GM12878 (cell line): ENCODE data around the gene MRPL28. TPM values are rescaled to one million over a fixed set of nuclear protein-coding genes. Genes with fewer than 3 reads are reported as not detected.

ENCODE experiments used
- polyA plus RNA-seq, 11 experiments: library from polyadenylated mRNA; depleted of rRNA in 4 of 11; unstranded in 6 of 11; stranded (reverse) in 5 of 11; fragments of >200 nt; fragmentation: Nextera tagmentation in 4 of 11; fragmentation: Illumina TruSeq in 1 of 11; extraction: Ambion mirVana in 4 of 11; extraction: Trizol in 1 of 11; gene quantifications; 1 replicate in 1 of 11; 2 replicates in 10 of 11; pipeline versions ENCODE4 v1.2.1 to v1.2.3, GENCODE V29; 2011 to 2016; ENCODE audit warnings: inconsistent platforms in 2 of 11, missing spikeins in 2 of 11, low read depth in 1 of 11
- total RNA-seq, 4 experiments: library from RNA; depleted of rRNA in 3 of 4; stranded (reverse); fragments of >200 nt in 3 of 4; fragmentation: Illumina TruSeq in 1 of 4; extraction: Trizol in 1 of 4; gene quantifications; 2 replicates each; pipeline versions ENCODE4 v1.2.1 to v1.2.3, GENCODE V29; 2013 to 2021
- TF ChIP-seq, protein P1 (sequence below): fragments of 150-350 bp; IDR thresholded peaks from 2 replicates; pipeline ENCODE4 v1.6.1; 2014; ENCODE audit warnings: mild to moderate bottlenecking, low read depth, low read length
- TF ChIP-seq, protein P2 (sequence below): fragments of 450-650 bp; IDR thresholded peaks from 2 replicates; pipeline ENCODE4 v1.6.1; 2018; ENCODE audit warnings: borderline replicate concordance, mild to moderate bottlenecking; ENCODE audit not compliant: partially characterized antibody
- TF ChIP-seq, protein P3 (sequence below): fragments of 450-650 bp; formaldehyde crosslinking; IDR thresholded peaks from 2 replicates; pipeline ENCODE4 v1.5.0; 2022; ENCODE audit warnings: mild to moderate bottlenecking, missing genetic modification characterization
- TF ChIP-seq, protein P4 (sequence below): IDR thresholded peaks from 2 replicates; pipeline ENCODE4 v1.6.1; 2011; ENCODE audit warnings: borderline replicate concordance, low read depth, mild to moderate bottlenecking, moderate library complexity, mixed read lengths, low read length; ENCODE audit not compliant: insufficient read depth; ENCODE audit errors: extremely low read length
- TF ChIP-seq, protein P5 (sequence below): fragments of 450-650 bp; IDR thresholded peaks from 2 replicates; pipeline ENCODE4 v1.6.1; 2016; ENCODE audit warnings: mild to moderate bottlenecking

MRPL28 gene
- total and polyA plus RNA-seq, 10 of the 15 experiments (the other 5 are each of a cell fraction or from before 2014, with no cell fraction given) = 1.6 to 185 (median 110) TPM

DNA sequence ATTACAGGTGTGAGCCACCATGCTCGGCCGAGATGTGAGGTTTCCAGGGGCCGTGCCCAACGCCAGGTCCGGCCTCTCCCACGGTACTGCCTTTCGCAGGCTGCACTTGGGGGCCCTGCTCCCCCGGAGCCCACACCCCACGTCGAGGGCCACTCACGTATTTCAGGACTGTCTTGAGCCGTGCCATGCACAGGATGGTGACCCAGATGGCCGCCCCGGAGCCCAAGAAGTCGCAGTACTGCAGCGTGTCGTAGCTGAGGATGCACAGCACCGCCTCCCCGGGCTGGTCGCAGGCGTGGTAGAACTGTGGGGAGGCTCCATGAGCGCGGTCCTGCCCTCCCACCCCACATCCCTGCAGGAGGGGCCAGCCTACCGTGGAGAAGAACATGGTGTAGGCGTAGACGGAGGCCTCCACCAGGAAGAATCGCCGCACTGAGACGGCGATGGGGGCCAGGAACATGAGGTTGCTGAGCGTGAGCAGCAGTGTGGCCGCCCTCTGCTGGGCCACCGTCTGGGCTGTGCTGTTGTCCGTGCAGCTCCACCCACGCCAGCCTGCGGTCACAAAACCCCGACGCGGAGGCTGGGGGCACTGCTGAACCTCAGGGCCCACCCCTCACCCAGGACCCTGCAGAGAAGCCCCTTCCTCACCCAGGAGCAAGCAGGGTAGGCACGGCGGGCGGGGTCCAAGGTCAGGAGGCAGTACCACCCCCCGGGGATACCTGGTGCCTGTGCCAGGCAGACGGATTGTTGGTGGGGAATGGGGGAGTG, 3.7 kb upstream of the MRPL28 start (continued):
- TF ChIP-seq, protein P1, sequence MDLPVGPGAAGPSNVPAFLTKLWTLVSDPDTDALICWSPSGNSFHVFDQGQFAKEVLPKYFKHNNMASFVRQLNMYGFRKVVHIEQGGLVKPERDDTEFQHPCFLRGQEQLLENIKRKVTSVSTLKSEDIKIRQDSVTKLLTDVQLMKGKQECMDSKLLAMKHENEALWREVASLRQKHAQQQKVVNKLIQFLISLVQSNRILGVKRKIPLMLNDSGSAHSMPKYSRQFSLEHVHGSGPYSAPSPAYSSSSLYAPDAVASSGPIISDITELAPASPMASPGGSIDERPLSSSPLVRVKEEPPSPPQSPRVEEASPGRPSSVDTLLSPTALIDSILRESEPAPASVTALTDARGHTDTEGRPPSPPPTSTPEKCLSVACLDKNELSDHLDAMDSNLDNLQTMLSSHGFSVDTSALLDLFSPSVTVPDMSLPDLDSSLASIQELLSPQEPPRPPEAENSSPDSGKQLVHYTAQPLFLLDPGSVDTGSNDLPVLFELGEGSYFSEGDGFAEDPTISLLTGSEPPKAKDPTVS = no peak
- TF ChIP-seq, protein P2, sequence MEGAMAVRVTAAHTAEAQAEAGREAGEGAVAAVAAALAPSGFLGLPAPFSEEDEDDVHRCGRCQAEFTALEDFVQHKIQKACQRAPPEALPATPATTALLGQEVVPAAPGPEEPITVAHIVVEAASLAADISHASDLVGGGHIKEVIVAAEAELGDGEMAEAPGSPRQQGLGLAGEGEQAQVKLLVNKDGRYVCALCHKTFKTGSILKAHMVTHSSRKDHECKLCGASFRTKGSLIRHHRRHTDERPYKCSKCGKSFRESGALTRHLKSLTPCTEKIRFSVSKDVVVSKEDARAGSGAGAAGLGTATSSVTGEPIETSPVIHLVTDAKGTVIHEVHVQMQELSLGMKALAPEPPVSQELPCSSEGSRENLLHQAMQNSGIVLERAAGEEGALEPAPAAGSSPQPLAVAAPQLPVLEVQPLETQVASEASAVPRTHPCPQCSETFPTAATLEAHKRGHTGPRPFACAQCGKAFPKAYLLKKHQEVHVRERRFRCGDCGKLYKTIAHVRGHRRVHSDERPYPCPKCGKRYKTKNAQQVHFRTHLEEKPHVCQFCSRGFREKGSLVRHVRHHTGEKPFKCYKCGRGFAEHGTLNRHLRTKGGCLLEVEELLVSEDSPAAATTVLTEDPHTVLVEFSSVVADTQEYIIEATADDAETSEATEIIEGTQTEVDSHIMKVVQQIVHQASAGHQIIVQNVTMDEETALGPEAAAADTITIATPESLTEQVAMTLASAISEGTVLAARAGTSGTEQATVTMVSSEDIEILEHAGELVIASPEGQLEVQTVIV = no peak
- TF ChIP-seq, protein P3, sequence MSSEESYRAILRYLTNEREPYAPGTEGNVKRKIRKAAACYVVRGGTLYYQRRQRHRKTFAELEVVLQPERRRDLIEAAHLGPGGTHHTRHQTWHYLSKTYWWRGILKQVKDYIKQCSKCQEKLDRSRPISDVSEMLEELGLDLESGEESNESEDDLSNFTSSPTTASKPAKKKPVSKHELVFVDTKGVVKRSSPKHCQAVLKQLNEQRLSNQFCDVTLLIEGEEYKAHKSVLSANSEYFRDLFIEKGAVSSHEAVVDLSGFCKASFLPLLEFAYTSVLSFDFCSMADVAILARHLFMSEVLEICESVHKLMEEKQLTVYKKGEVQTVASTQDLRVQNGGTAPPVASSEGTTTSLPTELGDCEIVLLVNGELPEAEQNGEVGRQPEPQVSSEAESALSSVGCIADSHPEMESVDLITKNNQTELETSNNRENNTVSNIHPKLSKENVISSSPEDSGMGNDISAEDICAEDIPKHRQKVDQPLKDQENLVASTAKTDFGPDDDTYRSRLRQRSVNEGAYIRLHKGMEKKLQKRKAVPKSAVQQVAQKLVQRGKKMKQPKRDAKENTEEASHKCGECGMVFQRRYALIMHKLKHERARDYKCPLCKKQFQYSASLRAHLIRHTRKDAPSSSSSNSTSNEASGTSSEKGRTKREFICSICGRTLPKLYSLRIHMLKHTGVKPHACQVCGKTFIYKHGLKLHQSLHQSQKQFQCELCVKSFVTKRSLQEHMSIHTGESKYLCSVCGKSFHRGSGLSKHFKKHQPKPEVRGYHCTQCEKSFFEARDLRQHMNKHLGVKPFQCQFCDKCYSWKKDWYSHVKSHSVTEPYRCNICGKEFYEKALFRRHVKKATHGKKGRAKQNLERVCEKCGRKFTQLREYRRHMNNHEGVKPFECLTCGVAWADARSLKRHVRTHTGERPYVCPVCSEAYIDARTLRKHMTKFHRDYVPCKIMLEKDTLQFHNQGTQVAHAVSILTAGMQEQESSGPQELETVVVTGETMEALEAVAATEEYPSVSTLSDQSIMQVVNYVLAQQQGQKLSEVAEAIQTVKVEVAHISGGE (CRISPR knock-in tag) = no peak
- TF ChIP-seq, protein P4, sequence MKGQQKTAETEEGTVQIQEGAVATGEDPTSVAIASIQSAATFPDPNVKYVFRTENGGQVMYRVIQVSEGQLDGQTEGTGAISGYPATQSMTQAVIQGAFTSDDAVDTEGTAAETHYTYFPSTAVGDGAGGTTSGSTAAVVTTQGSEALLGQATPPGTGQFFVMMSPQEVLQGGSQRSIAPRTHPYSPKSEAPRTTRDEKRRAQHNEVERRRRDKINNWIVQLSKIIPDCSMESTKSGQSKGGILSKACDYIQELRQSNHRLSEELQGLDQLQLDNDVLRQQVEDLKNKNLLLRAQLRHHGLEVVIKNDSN = no peak
- TF ChIP-seq, protein P5, sequence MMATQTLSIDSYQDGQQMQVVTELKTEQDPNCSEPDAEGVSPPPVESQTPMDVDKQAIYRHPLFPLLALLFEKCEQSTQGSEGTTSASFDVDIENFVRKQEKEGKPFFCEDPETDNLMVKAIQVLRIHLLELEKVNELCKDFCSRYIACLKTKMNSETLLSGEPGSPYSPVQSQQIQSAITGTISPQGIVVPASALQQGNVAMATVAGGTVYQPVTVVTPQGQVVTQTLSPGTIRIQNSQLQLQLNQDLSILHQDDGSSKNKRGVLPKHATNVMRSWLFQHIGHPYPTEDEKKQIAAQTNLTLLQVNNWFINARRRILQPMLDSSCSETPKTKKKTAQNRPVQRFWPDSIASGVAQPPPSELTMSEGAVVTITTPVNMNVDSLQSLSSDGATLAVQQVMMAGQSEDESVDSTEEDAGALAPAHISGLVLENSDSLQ = no peak
- TF ChIP-seq, all 136 proteins: peak for 0
